ENCODE measurements around the gene TNIK. TPM values are rescaled to one million over a fixed set of nuclear protein-coding genes. Genes with fewer than 3 reads are reported as not detected.

TNIK gene
- total and polyA plus RNA-seq, 2 experiments from 2014 or later, result 14.6 to 34.3 TPM

GRCh38 chr3:171110715-171111114 is 349.5 kb downstream of the TNIK start (continued):
- TF ChIP-seq ZNF462 (CRISPR knock-in tag; IDR thresholded peaks at IDR 0.05), result no peak
- no peak for TF ChIP-seq CREB1 (CRISPR knock-in tag; IDR thresholded peaks at IDR 0.05; ENCODE audit: low read depth)
- no peak for TF ChIP-seq CTCF (conservative IDR thresholded peaks at IDR 0.05; ENCODE audit: low read depth in 2 of 2)
- TF ChIP-seq ZNF331 (CRISPR knock-in tag; IDR thresholded peaks at IDR 0.05; ENCODE audit: low read depth), result no peak
- no peak for TF ChIP-seq EZH2phosphoT487 (IDR thresholded peaks at IDR 0.05; ENCODE audit: unreplicated experiment)
- no peak for TF ChIP-seq STAT1 (IDR thresholded peaks at IDR 0.05; ENCODE audit: unreplicated experiment)
- no peak for TF ChIP-seq ZNF114 (CRISPR knock-in tag; IDR thresholded peaks at IDR 0.05)

- no peak overlapping the region for H3K27ac Mint-ChIP-seq
- no peaks in the 10 kb centered on the region for H3K79me2 ChIP-seq (replicated peaks; ENCODE audit: insufficient read depth)
- H3K27me3 ChIP-seq (ENCODE audit: insufficient read depth), result no peaks in the 10 kb centered on the region
- peaks cover 2% of the 10 kb centered on the region; the same call in 1 of the 3 replicates for H3K4me1 Mint-ChIP-seq
- H3F3A ChIP-seq (replicated peaks; ENCODE audit: low read depth), result no peaks in the 10 kb centered on the region
- H3K36me3 Mint-ChIP-seq (ENCODE audit: low read depth), result peaks cover 13% of the 10 kb centered on the region
- H2AFZ ChIP-seq, result no peak overlapping the region
- H3K36me3 ChIP-seq (ENCODE audit: insufficient read depth), result no peaks in the 10 kb centered on the region
- peaks cover 1% of the 10 kb centered on the region for H3K27me3 Mint-ChIP-seq (ENCODE audit: insufficient read depth, low read depth, poor library complexity)
- no peaks in the 10 kb centered on the region for H3K9me2 ChIP-seq (ENCODE audit: insufficient read depth)
- H3K4me3 ChIP-seq, result no peak overlapping the region
- no peaks in the 10 kb centered on the region for H3K9me3 Mint-ChIP-seq
- DNase-seq (ENCODE audit: low spot score) (no peak), ATAC-seq (no peak)
- H4K20me1 ChIP-seq (replicated peaks; ENCODE audit: insufficient read depth), result no peaks in the 10 kb centered on the region
- H3K4me1 ChIP-seq (ENCODE audit: insufficient read depth), result no peaks in the 10 kb centered on the region
- no peak overlapping the region for H3K4me3 Mint-ChIP-seq
- H3K27ac ChIP-seq (ENCODE audit: low read depth), result no peak overlapping the region
- no peak overlapping the region for H3K4me2 ChIP-seq
- TF ChIP-seq NANOG (IDR thresholded peaks at IDR 0.05; ENCODE audit: borderline replicate concordance), result no peak
- no peak for TF ChIP-seq CREB1 (CRISPR knock-in tag; IDR thresholded peaks at IDR 0.05; ENCODE audit: low read depth)
- no peak for TF ChIP-seq STAT1 (IDR thresholded peaks at IDR 0.05; ENCODE audit: unreplicated experiment)
- TF ChIP-seq ETS1 (IDR thresholded peaks at IDR 0.05), result no peak
- TF ChIP-seq CTCF (conservative IDR thresholded peaks at IDR 0.05; ENCODE audit: low read depth in 2 of 2), result no peak
- TF ChIP-seq EZH2 (IDR thresholded peaks at IDR 0.05; ENCODE audit: low read depth, unreplicated experiment), result no peak
- TF ChIP-seq POLR2AphosphoS5 (IDR thresholded peaks at IDR 0.05; ENCODE audit: low read depth), result no peak
- TF ChIP-seq EZH2phosphoT487 (IDR thresholded peaks at IDR 0.05; ENCODE audit: unreplicated experiment), result no peak
- no peak for TF ChIP-seq ZNF331 (CRISPR knock-in tag; IDR thresholded peaks at IDR 0.05; ENCODE audit: low read depth)
- no peak for TF ChIP-seq ZNF114 (CRISPR knock-in tag; IDR thresholded peaks at IDR 0.05)
Observed at GRCh38 chr3:171108066-171108465, 352.1 kb downstream of the TNIK start.
